Astrocyte of the spinal cord (primary cell): ENCODE data around the gene ADGRB3.

ENCODE experiments used
- DNase-seq: peaks from one replicate; pipeline ENCODE4 v3.0.0; 2011; ENCODE audit warnings: low read depth, low spot score
- H3K4me3 ChIP-seq: 2 replicates; pipeline ENCODE4 v1.5.1; 2011; ENCODE audit warnings: low read depth, mild to moderate bottlenecking, low read length, moderate library complexity
- in situ Hi-C: cut with HindIII; loops from 2 replicates; pipeline ENCODE4 v1.10.0; 2017; ENCODE audit warnings: low sequenced_read_pairs
- TF ChIP-seq, protein P1 (sequence below): IDR thresholded peaks from 2 replicates; pipeline ENCODE4 v1.5.1; 2012; ENCODE audit warnings: low read depth, mild to moderate bottlenecking, low read length, inconsistent platforms

The ADGRB3 gene

DNA sequence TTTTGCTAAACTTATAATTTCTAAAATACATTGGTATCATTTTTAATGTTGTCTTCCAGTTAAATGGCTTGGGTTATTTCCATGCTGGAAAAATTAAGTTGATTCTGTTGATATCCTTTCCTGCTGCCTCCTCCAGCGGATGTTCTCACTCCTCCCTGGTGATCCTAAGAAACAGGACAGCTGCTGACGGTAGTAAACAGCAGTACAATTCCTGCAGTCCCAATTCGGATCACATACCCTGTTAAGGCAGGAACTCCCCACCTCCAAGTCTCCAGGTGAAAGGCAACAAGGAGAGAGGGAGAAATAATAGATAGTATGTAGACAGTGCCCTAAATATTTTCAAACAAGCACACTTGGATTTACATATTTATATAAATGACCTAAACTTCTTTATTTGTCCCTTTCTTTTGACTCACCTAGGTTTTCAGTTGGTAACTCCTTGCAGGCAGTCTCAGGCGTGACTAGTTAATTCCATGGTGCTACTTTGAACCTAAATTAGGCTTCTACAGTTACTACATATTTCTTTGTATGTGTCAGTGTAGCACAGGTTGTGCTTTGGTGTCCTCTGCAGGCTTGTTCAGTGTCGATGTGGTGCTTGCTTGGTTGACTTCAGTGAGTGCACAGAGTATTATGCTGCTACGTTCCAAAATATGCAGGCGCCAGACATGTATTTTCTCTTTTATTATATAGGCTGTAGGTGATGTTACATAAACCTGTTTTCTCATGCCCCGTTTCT lies 126.0 kb downstream of the ADGRB3 start:
- TF ChIP-seq, protein P1, sequence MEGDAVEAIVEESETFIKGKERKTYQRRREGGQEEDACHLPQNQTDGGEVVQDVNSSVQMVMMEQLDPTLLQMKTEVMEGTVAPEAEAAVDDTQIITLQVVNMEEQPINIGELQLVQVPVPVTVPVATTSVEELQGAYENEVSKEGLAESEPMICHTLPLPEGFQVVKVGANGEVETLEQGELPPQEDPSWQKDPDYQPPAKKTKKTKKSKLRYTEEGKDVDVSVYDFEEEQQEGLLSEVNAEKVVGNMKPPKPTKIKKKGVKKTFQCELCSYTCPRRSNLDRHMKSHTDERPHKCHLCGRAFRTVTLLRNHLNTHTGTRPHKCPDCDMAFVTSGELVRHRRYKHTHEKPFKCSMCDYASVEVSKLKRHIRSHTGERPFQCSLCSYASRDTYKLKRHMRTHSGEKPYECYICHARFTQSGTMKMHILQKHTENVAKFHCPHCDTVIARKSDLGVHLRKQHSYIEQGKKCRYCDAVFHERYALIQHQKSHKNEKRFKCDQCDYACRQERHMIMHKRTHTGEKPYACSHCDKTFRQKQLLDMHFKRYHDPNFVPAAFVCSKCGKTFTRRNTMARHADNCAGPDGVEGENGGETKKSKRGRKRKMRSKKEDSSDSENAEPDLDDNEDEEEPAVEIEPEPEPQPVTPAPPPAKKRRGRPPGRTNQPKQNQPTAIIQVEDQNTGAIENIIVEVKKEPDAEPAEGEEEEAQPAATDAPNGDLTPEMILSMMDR: no peak
- DNase-seq: no peak
- in situ Hi-C loops: no loop called here
- no peak overlapping the region for H3K4me3 ChIP-seq

DNA sequence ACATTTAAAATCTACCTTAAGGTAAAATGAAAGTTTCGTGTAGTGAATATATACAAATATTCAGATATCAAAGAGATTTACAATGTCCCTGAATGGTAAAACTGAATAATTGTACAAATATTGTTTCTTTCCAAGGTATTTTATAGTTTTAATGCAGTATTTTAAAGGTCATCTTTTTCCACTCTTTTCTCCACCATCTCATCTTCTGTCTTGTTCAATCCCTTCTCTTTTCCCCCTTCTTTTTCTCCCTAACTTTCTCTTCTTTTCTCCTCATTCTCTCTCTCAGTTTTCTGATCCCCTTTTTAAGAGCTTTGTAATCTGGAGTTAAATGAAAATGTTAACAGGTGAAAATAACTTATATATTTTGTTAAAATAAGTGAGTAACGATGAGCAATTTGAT lies 126.9 kb downstream of the ADGRB3 start:
- TF ChIP-seq, protein P1: no peak
- in situ Hi-C loops: no loop called here
- DNase-seq: no peak
- H3K4me3 ChIP-seq: no peak overlapping the region

DNA sequence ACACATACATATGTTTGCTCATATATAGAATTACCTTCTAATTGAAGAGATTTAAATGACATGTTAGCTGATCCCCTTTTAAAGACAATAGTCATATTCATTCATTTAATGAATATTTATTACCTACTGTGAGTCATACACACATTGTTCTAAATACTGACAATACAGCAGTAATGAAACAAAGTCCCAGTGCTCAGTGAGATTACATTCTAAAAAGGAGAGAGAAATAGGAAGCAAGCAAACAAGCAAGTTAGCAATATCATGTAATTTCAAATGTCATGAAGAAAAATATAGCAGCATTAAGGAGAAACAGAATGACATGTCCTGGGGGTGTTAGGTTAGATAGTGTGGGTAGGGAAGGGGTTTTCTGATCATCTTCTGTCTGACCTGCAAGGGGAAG lies 136.3 kb downstream of the ADGRB3 start:
- TF ChIP-seq, protein P1: no peak
- no peak overlapping the region for H3K4me3 ChIP-seq
- in situ Hi-C loops: no loop called here
- no peak for DNase-seq

DNA sequence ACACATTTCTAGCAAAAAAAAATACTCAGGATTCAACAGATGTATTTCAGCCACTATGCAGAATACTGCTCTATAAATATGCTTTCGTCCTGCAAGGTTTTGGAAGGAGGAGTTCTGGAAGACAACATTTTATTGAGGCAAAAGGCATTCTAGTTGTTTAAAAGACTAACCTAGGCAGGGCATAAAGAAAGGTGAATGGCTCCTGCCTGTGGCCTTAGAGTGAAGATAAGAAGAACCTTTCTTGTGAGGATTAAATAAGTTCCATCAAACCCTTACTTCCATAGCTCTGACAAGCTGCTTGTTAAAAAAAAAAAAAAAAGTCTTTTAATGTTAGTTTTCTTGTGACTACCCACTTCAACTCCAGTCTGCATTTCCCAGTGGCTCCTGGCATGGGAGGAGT lies 139.8 kb downstream of the ADGRB3 start:
- in situ Hi-C loops: no loop called here

DNA sequence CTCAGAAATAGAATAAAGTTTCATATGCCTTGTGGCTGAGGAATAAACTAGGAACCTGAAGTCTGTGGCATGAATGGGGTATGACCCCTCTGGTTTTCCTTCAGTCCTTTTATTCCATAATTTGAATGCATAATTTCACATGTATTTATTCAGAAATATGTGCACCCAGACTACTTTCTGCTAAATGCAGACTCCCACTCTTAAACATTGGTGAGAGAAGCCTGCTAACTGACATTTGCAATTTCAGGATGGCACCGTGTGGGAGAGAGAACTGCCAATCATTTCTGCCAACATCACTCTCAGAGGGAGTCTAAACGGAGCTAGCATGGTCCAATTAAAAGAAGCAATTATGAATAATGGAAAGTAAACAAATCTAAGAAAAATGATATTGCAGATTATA lies 141.3 kb downstream of the ADGRB3 start:
- DNase-seq: no peak
- in situ Hi-C loops: no loop called here
- TF ChIP-seq, protein P1: no peak
- H3K4me3 ChIP-seq: no peak overlapping the region

More for the DNA sequence above, 139.8 kb downstream of the ADGRB3 start:
- TF ChIP-seq, protein P1: no peak
- H3K4me3 ChIP-seq: no peak overlapping the region
- DNase-seq: no peak

DNA sequence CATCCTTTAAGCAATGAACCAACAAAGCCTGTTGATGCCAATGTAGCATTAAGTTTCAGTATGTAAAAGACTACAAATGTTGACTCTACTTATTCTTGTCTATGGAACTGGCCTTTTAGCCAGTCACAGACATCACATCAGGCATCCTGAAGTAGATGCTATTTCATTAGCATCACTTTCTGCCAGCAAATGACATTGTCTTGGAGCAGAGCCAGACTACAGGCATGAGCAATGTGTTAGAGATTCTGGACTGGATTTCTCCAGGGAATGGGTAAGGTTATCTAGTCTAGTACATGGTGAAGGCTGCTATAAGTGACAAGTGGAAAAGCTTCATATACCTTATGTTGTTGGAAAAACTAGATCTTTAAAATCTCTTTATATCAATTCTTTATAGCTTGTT lies 142.9 kb downstream of the ADGRB3 start:
- in situ Hi-C loops: no loop called here
- peak; percentile 44 for DNase-seq
- TF ChIP-seq, protein P1: no peak
- H3K4me3 ChIP-seq: no peak overlapping the region
